H1 (cell line): ENCODE measurements around the gene TGFB2. TPM values are rescaled to one million over a fixed set of nuclear protein-coding genes. Genes with fewer than 3 reads are reported as not detected.

Experiments used
- CTBP2 ChIP-seq: IDR thresholded peaks from 2 replicates; pipeline ENCODE4 v1.7.0; 2011; ENCODE audit warnings: borderline replicate concordance, mild to moderate bottlenecking, moderate library complexity, mixed read lengths, low read length; ENCODE audit not compliant: insufficient read depth, insufficient read length
- KDM4A ChIP-seq: IDR thresholded peaks from one replicate; pipeline ENCODE4 v1.7.1; 2012; ENCODE audit warnings: low read depth, mild to moderate bottlenecking, moderate library complexity, low read length, inconsistent platforms; ENCODE audit not compliant: severe bottlenecking
- POLR2A ChIP-seq, 2 experiments: IDR thresholded peaks; 1 replicate in 1 of 2; 2 replicates in 1 of 2; pipeline ENCODE4 v1.6.1; 2011; ENCODE audit warnings: low read depth in 2 of 2, low read length in 2 of 2, mild to moderate bottlenecking in 2 of 2; ENCODE audit errors: control extremely low read depth in 1 of 2
- POU5F1 ChIP-seq: IDR thresholded peaks from 2 replicates; pipeline ENCODE4 v1.6.1; 2011; ENCODE audit warnings: low read depth, mild to moderate bottlenecking, low read length, moderate library complexity
- SAP30 ChIP-seq: fragments of 300-600 bp; sonication (generic); IDR thresholded peaks from 2 replicates; pipeline ENCODE4 v1.7.1; 2012; ENCODE audit warnings: low read length, moderate library complexity, mild to moderate bottlenecking, inconsistent platforms; ENCODE audit not compliant: insufficient read depth, insufficient replicate concordance
- SIN3A ChIP-seq, 2 experiments: IDR thresholded peaks in 1 of 2; conservative IDR thresholded peaks in 1 of 2; 2 replicates each; pipeline ENCODE4 v1.6.1; 2011 to 2012; ENCODE audit warnings: low read length in 2 of 2, improper control_type of control experiment in 1 of 2, low read depth in 1 of 2, mild to moderate bottlenecking in 1 of 2
- TBP ChIP-seq: IDR thresholded peaks from 2 replicates; pipeline ENCODE4 v1.6.1; 2011; ENCODE audit warnings: low read depth, low read length, improper control_type of control experiment
- TCF12 ChIP-seq: IDR thresholded peaks from 2 replicates; pipeline ENCODE4 v1.6.1; 2011; ENCODE audit warnings: low read depth, mild to moderate bottlenecking, low read length
- polyA plus RNA-seq, 7 experiments: library from polyadenylated mRNA; depleted of rRNA in 3 of 7; stranded (reverse) in 5 of 7; unstranded in 2 of 7; fragments of >200 nt in 5 of 7; fragments of 200-250 nt in 2 of 7; gene quantifications; 1 replicate in 5 of 7; 2 replicates in 1 of 7; 4 replicates in 1 of 7; pipeline versions ENCODE4 v1.2.1 to v1.2.3, GENCODE V29; 2011 to 2013; ENCODE audit warnings: missing spikeins in 2 of 7, mixed read lengths in 2 of 7
- total RNA-seq: library from RNA; stranded (reverse); fragmentation: NEBNext Ultra II Directional; extraction: Animal tissue kit (Norgen Biotek cat#: 25700); gene quantifications from 2 replicates; pipeline ENCODE4 v1.2.1, GENCODE V29; 2021
- TF ChIP-seq, protein P1 (sequence below): fragments of 300-600 bp; sonication (generic); IDR thresholded peaks from 2 replicates; pipeline ENCODE4 v1.7.1; 2012; ENCODE audit warnings: low read length, moderate library complexity, mild to moderate bottlenecking, inconsistent platforms; ENCODE audit not compliant: insufficient replicate concordance
- TF ChIP-seq, protein P2 (sequence below): IDR thresholded peaks from 2 replicates; pipeline ENCODE4 v1.6.1; 2011; ENCODE audit warnings: low read length, improper control_type of control experiment

TGFB2 gene
- total and polyA plus RNA-seq, 2 of the 8 experiments (the other 6 are each of a cell fraction or from before 2014, with no cell fraction given), result 0.26 to 0.84 TPM

DNA sequence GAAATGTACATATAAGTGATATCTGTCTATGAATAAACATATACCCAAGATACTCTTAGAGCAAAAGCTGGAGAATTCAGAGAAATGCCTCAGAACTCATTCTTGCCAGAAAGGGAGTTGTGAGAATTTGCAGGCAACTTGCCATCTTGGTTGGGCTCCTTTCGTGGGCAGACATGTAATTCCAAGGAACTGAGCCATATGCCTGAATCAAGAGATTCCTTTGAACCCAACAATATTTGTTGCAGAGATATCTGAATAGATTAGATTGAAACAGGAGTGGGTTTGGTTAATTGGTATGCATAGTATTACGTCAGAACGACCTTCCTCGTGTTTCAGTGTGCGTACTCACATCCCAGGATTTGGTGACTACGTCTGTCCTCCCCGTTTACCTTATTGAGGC is 67.0 kb downstream of the TGFB2 start (continued):
- TF ChIP-seq, protein P1, sequence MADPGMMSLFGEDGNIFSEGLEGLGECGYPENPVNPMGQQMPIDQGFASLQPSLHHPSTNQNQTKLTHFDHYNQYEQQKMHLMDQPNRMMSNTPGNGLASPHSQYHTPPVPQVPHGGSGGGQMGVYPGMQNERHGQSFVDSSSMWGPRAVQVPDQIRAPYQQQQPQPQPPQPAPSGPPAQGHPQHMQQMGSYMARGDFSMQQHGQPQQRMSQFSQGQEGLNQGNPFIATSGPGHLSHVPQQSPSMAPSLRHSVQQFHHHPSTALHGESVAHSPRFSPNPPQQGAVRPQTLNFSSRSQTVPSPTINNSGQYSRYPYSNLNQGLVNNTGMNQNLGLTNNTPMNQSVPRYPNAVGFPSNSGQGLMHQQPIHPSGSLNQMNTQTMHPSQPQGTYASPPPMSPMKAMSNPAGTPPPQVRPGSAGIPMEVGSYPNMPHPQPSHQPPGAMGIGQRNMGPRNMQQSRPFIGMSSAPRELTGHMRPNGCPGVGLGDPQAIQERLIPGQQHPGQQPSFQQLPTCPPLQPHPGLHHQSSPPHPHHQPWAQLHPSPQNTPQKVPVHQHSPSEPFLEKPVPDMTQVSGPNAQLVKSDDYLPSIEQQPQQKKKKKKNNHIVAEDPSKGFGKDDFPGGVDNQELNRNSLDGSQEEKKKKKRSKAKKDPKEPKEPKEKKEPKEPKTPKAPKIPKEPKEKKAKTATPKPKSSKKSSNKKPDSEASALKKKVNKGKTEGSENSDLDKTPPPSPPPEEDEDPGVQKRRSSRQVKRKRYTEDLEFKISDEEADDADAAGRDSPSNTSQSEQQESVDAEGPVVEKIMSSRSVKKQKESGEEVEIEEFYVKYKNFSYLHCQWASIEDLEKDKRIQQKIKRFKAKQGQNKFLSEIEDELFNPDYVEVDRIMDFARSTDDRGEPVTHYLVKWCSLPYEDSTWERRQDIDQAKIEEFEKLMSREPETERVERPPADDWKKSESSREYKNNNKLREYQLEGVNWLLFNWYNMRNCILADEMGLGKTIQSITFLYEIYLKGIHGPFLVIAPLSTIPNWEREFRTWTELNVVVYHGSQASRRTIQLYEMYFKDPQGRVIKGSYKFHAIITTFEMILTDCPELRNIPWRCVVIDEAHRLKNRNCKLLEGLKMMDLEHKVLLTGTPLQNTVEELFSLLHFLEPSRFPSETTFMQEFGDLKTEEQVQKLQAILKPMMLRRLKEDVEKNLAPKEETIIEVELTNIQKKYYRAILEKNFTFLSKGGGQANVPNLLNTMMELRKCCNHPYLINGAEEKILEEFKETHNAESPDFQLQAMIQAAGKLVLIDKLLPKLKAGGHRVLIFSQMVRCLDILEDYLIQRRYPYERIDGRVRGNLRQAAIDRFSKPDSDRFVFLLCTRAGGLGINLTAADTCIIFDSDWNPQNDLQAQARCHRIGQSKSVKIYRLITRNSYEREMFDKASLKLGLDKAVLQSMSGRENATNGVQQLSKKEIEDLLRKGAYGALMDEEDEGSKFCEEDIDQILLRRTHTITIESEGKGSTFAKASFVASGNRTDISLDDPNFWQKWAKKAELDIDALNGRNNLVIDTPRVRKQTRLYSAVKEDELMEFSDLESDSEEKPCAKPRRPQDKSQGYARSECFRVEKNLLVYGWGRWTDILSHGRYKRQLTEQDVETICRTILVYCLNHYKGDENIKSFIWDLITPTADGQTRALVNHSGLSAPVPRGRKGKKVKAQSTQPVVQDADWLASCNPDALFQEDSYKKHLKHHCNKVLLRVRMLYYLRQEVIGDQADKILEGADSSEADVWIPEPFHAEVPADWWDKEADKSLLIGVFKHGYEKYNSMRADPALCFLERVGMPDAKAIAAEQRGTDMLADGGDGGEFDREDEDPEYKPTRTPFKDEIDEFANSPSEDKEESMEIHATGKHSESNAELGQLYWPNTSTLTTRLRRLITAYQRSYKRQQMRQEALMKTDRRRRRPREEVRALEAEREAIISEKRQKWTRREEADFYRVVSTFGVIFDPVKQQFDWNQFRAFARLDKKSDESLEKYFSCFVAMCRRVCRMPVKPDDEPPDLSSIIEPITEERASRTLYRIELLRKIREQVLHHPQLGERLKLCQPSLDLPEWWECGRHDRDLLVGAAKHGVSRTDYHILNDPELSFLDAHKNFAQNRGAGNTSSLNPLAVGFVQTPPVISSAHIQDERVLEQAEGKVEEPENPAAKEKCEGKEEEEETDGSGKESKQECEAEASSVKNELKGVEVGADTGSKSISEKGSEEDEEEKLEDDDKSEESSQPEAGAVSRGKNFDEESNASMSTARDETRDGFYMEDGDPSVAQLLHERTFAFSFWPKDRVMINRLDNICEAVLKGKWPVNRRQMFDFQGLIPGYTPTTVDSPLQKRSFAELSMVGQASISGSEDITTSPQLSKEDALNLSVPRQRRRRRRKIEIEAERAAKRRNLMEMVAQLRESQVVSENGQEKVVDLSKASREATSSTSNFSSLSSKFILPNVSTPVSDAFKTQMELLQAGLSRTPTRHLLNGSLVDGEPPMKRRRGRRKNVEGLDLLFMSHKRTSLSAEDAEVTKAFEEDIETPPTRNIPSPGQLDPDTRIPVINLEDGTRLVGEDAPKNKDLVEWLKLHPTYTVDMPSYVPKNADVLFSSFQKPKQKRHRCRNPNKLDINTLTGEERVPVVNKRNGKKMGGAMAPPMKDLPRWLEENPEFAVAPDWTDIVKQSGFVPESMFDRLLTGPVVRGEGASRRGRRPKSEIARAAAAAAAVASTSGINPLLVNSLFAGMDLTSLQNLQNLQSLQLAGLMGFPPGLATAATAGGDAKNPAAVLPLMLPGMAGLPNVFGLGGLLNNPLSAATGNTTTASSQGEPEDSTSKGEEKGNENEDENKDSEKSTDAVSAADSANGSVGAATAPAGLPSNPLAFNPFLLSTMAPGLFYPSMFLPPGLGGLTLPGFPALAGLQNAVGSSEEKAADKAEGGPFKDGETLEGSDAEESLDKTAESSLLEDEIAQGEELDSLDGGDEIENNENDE, result no peak
- TF ChIP-seq POLR2A (IDR thresholded peaks at IDR 0.05; ENCODE audit: control extremely low read depth in 1 of 2, low read depth in 2 of 2, low read length in 2 of 2) (no peak), SIN3A (conservative IDR thresholded peaks at IDR 0.05 in 1 of 2, IDR thresholded peaks at IDR 0.05 in 1 of 2; ENCODE audit: low read depth in 1 of 2, low read length in 2 of 2) (no peak), KDM4A (no peak), POU5F1 (no peak), CTBP2 (no peak), TCF12 (no peak), SAP30 (no peak), TBP (no peak)
- TF ChIP-seq, protein P2, sequence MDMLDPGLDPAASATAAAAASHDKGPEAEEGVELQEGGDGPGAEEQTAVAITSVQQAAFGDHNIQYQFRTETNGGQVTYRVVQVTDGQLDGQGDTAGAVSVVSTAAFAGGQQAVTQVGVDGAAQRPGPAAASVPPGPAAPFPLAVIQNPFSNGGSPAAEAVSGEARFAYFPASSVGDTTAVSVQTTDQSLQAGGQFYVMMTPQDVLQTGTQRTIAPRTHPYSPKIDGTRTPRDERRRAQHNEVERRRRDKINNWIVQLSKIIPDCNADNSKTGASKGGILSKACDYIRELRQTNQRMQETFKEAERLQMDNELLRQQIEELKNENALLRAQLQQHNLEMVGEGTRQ, result no peak
